ENCODE measurements around the gene CERS2. TPM values are rescaled to one million over a fixed set of nuclear protein-coding genes. Genes with fewer than 3 reads are reported as not detected.

CERS2 gene
- total RNA-seq, 1 donor from 2014 or later: 223 TPM

GRCh38 chr1:150997126-150997872 lies 22.7 kb upstream of the CERS2 start:
- peaks cover 13% of the 10 kb centered on the region for H3K36me3 Mint-ChIP-seq (ENCODE audit: low read depth)
- H3K27me3 Mint-ChIP-seq (ENCODE audit: low read depth): no peaks in the 10 kb centered on the region
- TF ChIP-seq CTCF (IDR thresholded peaks at IDR 0.05): no peak
- peaks cover 11% of the 10 kb centered on the region for H3K4me1 Mint-ChIP-seq (ENCODE audit: low read depth)
- no peak overlapping the region for H3K4me3 Mint-ChIP-seq (ENCODE audit: unreplicated experiment)
- no peaks in the 10 kb centered on the region for H3K9me3 Mint-ChIP-seq (ENCODE audit: low read depth)
- peak; percentile 79 for DNase-seq (ENCODE audit: low spot score)
- H3K27ac Mint-ChIP-seq (ENCODE audit: unreplicated experiment): no peak overlapping the region

- no peak overlapping the region for H3K4me3 Mint-ChIP-seq (ENCODE audit: unreplicated experiment)
- peaks cover 11% of the 10 kb centered on the region for H3K4me1 Mint-ChIP-seq (ENCODE audit: low read depth)
- no peaks in the 10 kb centered on the region for H3K27me3 Mint-ChIP-seq (ENCODE audit: low read depth)
- no peaks in the 10 kb centered on the region for H3K9me3 Mint-ChIP-seq (ENCODE audit: low read depth)
- peak; percentile 91 for TF ChIP-seq CTCF (IDR thresholded peaks at IDR 0.05)
- DNase-seq (ENCODE audit: low spot score): no peak
- H3K36me3 Mint-ChIP-seq (ENCODE audit: low read depth): peaks cover 6% of the 10 kb centered on the region
- H3K27ac Mint-ChIP-seq (ENCODE audit: unreplicated experiment): no peak overlapping the region
Measured at GRCh38 chr1:150995896-150996295, 21.3 kb upstream of the CERS2 start.

GRCh38 chr1:150995460-150995859 lies 20.8 kb upstream of the CERS2 start:
- H3K4me3 Mint-ChIP-seq (ENCODE audit: unreplicated experiment): no peak overlapping the region
- H3K27me3 Mint-ChIP-seq (ENCODE audit: low read depth): no peaks in the 10 kb centered on the region
- no peak overlapping the region for H3K27ac Mint-ChIP-seq (ENCODE audit: unreplicated experiment)
- H3K36me3 Mint-ChIP-seq (ENCODE audit: low read depth): peaks cover 6% of the 10 kb centered on the region
- TF ChIP-seq CTCF (IDR thresholded peaks at IDR 0.05): no peak
- peaks cover 11% of the 10 kb centered on the region for H3K4me1 Mint-ChIP-seq (ENCODE audit: low read depth)
- no peaks in the 10 kb centered on the region for H3K9me3 Mint-ChIP-seq (ENCODE audit: low read depth)
- DNase-seq (ENCODE audit: low spot score): no peak

GRCh38 chr1:150994248-150994647 lies 19.6 kb upstream of the CERS2 start:
- Mint-ChIP-seq H3K36me3 (ENCODE audit: low read depth) (peaks cover 6% of the 10 kb centered on the region), H3K4me3 (ENCODE audit: unreplicated experiment) (no peak overlapping the region), H3K27me3 (ENCODE audit: low read depth) (no peaks in the 10 kb centered on the region), H3K9me3 (ENCODE audit: low read depth) (no peaks in the 10 kb centered on the region), H3K27ac (ENCODE audit: unreplicated experiment) (no peak overlapping the region), H3K4me1 (ENCODE audit: low read depth) (peaks cover 8% of the 10 kb centered on the region)
- no peak for DNase-seq (ENCODE audit: low spot score)
- TF ChIP-seq CTCF (IDR thresholded peaks at IDR 0.05): no peak

GRCh38 chr1:150992626-150993025 lies 18.0 kb upstream of the CERS2 start:
- no peak for TF ChIP-seq CTCF (IDR thresholded peaks at IDR 0.05)
- no peak for DNase-seq (ENCODE audit: low spot score)
- H3K4me3 Mint-ChIP-seq (ENCODE audit: unreplicated experiment): no peak overlapping the region
- H3K36me3 Mint-ChIP-seq (ENCODE audit: low read depth): peaks cover 6% of the 10 kb centered on the region
- H3K9me3 Mint-ChIP-seq (ENCODE audit: low read depth): no peaks in the 10 kb centered on the region
- peaks cover 4% of the 10 kb centered on the region for H3K4me1 Mint-ChIP-seq (ENCODE audit: low read depth)
- H3K27me3 Mint-ChIP-seq (ENCODE audit: low read depth): no peaks in the 10 kb centered on the region
- H3K27ac Mint-ChIP-seq (ENCODE audit: unreplicated experiment): no peak overlapping the region
